HG02840 (cell line): ENCODE measurements around the gene STK25.

Experiments
- ATAC-seq: cut with Tn5 transposase; IDR thresholded peaks from one replicate; pipeline ENCODE4 v1.9.1; 2021; ENCODE audit warnings: mild to moderate bottlenecking, moderate library complexity, moderate number of reproducible peaks; ENCODE audit not compliant: unreplicated experiment, low FRiP score

STK25 gene

GRCh38 chr2:241508240-241509154 is at the start of gene STK25:
TSS of gene STK25 (minus strand) at chr2:241508584. CDS start at chr2:241508035, 549 bp downstream.
- ATAC-seq, result peak; percentile 87

DNA sequence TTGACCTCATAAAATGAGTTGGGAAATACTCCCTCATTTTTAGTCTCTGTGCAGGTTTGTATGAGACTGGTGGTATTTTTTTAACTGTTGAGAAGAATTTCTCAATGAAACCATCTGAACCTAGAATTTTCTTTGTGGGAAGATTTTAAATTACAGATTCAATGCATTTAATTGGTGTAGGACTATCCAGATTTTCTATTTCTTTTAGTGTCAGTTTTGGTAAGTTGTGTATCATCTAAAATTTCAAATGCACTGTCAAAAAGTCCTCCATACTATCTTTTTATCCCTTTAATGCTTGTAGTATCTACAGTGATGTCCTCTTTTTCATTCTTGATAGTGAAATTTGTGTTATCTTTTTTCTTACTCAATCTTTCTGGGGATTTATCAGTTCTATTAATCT is 48.4 kb upstream of the STK25 start:
- ATAC-seq, result no peak

DNA sequence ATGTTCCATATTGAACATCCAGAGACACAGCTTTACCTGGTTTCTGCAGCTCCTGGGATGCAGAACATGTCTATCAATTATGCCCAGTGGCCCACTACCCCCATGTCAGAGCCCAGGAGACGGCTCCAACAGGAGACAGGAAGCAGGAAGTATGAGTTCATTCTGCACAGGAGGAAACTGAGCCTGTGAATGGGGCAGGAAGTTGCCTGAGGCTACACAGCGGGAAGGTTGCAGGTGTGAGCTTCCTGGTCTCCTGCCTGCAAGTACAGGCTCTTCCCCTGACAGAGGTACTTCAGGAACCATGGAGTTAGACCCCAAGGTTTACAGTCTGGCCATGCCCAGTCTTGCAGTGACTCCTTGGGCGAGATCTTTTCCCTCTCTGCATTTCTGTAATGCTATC is 47.3 kb upstream of the STK25 start:
- no peak for ATAC-seq

DNA sequence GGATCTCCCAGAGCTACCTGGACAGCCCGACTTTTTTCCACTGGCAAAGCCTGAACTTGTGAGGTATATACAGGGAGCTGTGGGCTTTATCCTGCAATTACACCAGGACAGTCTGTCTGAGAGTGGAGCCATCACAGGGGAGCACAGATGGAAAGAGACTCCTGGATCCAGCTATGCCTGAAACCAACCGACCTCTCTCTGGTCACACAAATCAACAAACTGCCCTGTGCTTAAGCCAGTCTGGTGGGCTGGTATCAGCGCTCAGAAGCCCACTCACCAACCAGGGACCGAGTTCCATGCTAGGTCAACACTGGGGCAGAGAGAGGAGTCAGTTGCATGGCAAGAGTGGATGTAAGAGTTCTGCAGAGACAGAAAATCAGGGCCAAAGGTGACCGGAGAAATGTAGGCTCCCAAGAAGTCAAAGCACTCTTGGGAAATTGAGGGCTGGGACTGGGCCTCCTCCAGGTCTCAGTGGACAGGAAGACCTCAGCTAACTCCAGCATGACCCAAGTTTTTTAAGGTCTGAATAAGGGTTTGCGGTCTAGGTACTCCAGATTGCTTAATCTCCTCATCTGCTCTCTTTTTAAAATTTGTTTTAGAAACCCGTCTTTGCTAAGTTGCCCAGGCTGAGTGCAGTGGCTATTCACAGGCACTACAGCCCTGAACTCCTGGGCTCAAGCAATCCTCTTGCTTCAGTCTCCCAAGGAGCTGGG is 46.4 kb upstream of the STK25 start:
- no peak for ATAC-seq

GRCh38 chr2:241553981-241554380 is 45.6 kb upstream of the STK25 start:
- ATAC-seq, result no peak

DNA sequence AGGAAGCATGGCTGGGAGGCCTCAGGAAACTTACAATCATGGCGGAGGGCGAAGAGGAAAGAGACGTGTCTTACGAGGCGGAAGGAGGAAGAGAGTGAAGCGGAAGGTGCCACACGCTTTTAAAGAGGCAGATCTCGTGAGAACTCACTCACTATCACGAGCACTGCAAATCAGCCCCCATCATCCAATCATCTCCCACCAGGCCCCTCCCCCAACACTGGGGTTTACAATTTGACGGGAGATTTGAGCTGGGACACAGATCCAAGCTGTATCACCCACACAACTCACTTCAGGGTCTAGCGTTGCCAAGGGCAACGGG is 45.1 kb upstream of the STK25 start:
- no peak for ATAC-seq

DNA sequence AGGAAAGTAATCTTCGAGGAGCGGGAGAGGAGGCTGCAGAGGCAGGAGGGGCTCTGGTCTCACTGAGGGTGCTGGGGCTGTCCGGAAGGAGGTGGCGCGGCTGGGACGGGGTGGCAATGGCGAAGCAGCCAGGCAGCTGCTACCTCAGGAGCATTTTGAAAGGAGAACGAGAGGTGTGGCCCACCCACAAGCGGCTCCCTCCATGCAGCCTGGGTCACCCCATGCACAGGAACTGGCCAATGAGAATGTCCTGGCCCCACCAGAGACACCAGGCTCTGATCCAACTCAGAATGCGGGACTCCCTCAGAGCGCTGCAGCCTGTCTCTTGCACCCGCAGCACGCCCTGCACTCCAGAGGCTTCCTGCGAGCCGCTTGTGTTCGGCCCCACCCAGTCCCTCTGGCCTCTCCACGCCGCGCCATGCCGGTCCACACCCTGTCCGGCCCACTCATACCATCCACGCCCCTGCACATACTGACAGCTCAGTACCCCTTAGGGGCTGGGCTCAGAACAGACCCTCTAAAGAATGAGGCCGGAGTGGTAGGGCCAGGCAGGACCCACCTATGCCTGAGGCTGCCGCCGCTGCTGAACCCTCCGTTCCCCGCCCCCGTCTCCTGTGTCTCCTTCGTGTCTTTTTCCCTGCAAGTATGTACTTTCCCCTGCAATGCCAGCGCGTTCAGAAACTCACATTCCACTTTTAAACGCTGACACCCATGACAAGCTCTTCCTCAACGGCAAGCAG is 43.8 kb upstream of the STK25 start:
- no peak for ATAC-seq

GRCh38 chr2:241551599-241551997 is 43.2 kb upstream of the STK25 start:
- ATAC-seq, result no peak

- ATAC-seq, result no peak
Measured at GRCh38 chr2:241550616-241551580, 42.5 kb upstream of the STK25 start.

- no peak for ATAC-seq
Measured at GRCh38 chr2:241548451-241548835, 40.1 kb upstream of the STK25 start.

DNA sequence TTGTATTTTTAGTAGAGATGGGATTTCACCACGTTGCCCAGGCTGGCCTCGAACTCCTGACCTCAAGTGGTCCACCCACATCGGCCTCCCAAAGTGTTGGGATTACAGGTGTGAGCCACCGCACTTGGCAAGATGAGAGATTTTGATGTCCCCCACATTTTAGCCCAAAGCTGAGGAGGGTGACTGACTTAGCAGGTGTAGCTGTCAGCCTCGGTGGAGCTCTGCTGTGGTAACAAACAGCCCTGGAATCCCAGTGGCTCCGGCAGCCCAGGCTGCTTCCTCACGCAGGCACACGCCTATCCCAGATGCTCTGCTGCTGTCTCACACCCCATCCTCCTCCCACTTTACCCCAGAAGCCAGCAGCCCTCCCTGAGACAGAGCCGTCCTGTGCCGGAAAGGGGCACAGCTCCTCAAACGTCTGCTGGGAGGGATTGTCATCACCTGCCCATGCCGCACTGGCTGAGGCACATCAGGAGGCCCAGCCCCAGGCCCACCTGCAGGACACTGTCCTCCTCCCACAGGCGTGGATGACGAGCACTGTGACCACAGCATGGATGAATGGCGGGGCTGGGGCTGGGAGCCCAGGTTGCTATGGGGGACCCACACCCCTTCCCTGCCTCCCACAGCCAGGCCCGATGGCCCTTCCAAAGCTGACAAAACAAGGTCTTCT is 39.5 kb upstream of the STK25 start:
- ATAC-seq, result no peak

DNA sequence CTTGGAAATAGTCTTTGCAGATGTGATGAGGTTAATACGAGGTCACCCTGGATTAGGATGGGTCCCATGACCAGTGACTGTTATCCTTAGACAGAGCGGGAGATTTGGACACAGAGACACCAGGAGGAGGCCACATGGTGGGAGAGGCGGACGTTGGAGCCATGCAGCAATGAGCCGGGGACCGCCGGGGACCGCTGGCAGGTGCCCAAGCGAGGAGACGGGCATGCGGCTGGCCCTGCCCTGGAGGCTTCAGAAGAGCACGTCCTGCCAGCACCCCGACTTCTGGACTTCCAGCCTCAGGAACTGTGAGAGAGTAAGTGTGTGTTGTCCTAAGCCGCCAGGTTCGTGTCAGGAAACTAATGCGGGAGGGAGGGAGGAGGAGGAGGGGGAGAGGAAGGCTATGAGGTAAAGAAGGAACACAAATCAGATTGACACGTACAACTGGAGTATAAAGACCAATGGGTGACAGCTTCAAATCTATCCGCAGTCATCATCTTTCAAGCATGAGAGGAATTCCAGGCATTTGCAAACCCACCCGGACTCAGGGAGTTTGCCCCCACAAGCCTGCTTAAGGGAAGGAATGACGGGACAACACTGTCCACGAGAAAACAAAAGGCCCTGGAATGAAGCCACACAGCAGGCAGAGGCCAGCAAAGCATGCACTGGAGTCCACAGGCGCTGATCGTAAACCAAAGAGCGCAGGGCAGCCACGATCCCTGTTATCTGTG is 38.6 kb upstream of the STK25 start:
- no peak for ATAC-seq

DNA sequence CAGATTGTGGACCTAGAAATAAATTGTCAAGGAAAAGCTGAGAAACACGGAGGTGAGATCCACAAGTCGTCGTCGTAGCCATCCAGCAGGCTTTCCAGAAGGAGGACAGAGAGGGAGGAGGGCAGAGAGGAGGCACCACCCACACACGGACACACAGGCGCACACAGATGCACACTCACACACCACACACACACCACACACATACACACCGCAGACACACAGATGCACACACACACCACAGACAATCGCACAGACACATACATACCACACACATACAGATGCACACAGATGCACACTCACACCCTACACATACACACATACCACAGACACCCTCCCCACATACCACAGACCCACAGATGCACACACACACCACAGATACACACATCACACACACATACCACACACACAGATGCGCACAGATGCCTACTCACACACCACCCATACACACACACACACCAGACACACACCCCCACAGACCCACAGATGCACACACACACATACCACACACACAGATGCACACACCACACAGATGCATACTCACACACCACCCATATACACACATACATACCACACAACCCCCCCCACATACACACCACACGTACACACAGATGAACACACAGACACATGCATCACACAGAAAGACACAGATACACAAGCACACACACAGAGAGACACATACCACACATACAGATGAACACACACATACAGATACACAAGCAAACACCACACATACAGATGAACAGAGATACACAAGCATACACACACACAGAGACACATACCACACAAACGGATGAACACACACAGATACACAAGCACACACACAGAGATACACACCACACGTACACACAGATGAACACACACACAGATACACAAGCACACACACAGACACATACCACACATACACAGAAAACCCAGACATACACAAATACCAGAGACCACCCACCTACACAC is 37.4 kb upstream of the STK25 start:
- ATAC-seq, result no peak

DNA sequence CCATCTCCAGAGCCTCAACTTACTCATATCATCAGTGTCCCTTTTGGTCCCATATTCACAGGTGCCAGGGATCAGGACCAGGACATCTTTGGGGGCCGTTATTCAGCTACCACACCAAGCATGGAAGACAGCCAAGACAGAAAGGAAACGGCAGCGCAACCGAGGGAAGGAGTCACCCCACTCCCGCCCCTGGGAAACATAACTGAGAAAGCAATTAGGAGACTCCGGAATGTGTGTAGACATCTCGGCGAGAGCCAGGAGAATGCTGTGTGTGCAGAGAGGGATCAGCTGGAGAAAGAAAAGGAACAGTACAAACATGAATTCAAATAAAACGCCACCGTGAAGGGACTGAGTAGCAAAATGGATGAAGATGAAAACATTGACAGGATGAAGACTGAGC is 36.7 kb upstream of the STK25 start:
- ATAC-seq, result no peak

DNA sequence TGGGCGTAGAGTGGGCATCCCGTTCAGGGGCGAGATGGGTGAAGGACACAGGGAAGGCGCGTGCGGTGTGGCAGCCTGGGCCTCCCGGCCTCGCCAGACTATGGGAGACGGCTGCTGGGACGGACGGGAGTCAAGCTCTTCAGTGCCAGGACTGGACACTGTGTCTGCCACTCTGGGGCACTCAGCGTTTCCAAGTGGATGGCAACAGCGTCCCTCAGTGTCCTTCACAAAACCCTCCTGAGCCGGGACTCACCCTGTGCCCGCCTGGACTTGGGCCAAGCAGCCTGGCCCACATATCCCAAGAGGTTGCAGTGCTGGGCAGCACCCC is 33.9 kb upstream of the STK25 start:
- ATAC-seq, result no peak

- ATAC-seq, result no peak
Measured at GRCh38 chr2:241541564-241542277, 33.3 kb upstream of the STK25 start.

- no peak for ATAC-seq
Measured at GRCh38 chr2:241540771-241541561, 32.6 kb upstream of the STK25 start.
